NCI-H146 treated with DMSO at 0.1 percent for 48 hours (cell line): ENCODE results near the gene CHID1.

Experiments used
- DNase-seq: peaks from one replicate; lab custom pipeline; 2025; ENCODE audit not compliant: unreplicated experiment; lab: John Stamatoyannopoulos, UW

Gene CHID1

DNA sequence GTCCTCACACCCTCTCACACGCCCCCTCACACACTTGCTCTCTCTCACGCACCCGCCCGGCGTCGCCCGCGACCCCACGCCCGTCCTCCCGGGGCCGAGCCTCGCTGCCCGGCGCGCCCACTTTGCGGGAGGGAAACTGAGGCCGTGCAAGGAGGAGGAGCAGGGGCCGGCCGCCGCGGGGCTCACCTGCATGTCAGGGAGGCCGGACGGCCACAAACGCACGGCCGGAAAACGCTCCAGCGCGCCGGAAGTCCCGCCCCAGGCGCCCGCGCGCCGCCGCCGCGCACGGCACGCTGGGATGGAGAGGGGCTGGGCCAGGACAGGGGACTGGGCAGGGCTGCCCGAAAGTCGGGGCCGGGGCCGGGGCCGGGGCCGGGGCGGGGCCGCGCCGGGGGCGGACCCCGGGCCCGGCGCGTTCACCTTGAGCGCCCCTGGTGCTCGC, at the start of gene CHID1:
CHID1 (minus strand) TSS at position 222 of the 442 bp plus-strand sequence. CDS start 5,994 bp downstream, outside the sequence.
- DNase-seq, result peak; percentile 64

DNA sequence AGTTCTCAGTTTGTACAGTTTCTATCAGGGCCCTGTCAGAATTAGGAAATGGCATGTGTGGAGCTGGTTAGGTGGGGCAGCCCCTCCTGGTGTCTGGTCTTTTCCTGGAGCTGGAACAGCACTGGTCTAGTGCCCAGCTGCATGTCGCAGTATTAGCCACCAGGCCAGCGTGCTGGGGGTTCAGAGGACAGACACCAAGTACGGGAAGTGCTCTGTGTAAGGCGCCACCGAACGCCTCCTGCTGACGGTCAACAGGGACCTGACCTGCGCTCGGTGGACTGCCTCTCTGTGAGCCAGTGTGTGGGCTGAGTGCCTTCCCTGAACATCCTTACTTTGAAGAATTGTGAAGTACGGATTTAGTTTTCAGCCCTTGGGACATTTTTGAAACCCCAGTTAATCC, 49.0 kb upstream of the CHID1 start:
- DNase-seq, result no peak

DNA sequence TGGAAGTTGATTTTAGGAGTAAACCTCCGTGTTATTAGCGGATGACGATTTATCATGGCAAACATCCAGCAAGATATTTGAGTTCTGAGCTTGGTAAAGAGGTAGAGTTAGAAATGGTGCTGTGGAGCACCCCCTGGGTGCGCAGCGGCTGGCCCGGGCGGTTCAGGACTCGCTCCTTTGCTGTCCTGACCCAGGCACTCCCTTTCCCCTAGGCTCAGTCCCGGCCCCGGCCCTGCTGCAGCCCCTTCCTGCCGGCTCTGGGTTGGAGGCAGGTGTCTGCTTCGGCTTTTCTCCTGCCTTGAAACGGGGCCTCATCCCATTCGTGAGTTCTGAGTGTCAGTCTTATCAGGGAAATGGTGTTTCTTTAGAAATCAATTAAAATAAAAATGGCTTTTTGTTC, 48.4 kb upstream of the CHID1 start:
- no peak for DNase-seq

DNA sequence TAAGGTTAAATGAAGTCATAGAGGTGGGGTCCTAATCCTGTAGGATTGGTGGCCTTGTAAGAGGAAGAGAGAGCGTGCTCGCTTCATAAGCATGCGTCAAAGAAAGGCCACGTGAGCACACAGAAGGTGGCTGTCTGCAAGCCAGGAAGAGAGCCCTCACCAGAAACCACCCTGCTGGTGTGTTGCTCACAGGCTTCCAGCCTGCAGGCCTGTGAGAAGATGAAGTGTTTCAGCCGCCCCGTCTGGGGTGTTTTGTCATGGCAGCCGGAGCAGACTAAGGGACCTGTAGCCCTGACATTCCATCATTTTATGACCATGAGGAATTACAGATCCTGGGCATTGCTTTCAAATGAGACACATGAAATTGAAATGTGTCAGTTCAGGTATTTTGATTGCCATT, 47.5 kb upstream of the CHID1 start:
- no peak for DNase-seq

DNA sequence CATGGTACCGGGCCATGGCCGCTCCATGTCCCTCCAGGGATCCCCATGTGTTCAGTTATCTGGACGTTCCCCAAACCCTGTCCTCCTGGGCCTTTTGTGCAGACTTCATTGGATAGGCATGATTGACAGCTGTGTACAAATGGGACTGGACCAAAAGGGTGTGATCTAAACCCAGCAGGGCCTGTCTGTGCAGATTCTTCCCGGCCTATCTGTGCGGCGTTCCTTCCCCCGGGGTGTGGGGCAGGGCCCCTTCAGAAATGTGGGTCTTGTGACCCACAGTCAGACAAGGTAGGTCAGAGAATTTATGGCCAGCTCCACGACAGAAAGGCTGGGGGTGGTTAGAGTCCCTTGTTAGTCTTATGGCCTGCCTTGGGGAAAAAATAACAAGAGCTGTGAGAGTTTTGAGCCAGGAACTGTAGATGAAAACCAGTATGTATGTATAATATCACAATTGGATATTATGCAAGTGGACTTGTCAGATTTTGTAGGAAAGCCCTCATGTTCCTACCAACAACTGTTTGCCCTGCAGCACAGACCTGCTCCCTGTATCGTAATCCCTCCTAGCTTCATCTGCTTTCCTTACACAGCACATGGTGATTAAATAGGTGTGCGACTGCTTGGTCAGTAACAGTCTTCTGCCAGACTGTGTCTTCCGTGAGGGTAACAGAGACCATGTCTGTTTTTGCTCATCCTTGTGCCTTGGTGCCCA, 46.8 kb upstream of the CHID1 start:
- no peak for DNase-seq

DNA sequence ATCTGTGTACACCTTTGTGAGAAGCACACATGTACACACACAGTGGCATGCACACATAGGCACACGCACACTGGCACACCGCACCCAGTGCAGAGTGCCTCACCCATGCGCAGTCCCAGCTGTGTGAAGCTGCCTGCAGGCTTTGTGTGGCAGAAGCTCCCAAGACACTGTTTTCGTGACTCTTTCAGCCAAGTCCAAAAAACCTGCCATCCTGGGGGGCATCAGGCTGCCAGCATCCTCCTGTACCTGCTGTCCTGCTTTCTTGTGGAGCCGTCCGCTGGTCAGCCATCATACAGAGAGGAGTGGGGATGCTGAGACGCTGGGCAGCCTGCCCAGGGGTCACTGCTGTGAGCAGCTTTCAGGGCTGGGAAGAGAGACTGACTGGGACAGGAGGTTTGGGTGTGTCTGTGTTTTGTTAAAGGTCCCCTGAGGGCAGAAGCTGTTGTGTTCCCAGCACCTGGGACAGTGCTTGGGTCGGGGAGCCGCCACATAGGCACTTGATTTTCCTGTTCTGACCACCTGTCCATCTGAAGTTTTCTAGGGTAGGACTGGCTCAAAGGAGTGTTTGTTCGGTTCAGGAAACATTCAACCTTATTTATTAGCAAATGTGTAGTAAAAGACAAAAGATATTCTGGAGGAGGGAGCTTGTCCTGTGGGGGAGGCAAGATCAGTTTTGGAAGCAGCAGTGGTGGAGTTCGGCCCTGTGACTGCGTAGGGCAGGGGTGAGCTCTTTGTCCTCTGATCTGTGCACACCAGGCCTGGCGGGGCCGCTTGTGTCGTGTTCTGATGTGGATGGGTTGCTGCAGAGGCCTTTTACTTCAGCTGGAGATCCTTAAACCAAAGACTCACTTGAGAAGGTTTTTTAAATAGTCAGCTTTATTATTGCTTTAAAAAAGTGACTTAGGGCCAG, 44.8 kb upstream of the CHID1 start:
- no peak for DNase-seq

DNA sequence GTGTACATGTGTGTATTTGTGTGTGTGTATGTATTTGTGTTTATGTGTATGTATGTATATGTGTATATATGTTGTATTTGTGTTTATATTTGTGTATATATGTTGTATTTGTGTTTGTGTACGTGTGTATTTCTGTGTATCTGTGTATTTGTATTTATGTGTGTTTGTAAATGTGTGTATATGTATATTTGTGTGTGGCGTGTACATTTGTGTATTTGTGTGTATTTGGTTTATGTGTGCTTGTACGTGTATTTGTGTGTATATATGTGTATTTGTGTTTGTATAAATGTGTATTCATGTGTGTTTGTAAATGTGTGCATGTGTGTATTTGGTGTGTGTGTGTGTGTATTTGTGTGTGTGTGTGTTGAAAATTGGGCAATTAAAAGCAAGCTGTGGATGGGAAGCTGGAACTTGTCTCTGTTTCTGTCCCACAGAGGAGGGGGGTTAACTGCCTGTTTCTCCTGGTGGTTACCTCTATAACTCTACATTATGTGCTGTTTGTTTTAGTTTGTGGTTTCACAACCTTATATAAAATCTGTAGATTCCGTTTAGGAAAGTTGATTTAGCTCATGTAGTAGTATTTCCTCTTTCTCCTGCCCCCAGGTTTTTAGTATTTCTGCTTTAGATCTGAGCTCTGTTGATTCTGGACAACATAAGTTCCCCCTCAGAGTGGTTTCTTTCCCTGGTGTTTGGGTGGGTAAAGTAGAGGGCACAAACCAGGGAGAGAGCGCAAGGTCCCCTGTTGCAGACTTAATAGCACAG, 44.0 kb upstream of the CHID1 start:
- DNase-seq, result no peak

DNA sequence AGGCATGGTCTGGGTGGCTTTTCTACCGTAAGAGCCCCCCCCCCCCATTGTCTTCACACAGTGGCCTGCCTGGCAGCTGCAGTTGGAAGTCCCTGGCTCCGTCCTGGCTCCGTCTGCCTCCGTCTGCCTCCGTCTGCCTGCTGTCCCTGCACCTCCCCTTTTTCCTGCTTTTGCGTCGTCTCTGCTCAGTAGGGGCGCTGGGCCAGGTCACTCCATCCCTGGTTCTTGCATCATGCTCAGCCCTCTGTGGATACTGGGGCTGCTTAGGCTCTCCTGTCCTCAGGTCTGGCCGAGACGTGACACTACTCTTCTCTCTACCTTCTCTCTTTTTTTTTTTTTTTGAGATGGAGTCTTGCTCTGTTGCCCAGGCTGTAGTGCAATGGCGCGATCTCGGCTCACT, 42.9 kb upstream of the CHID1 start:
- no peak for DNase-seq

DNA sequence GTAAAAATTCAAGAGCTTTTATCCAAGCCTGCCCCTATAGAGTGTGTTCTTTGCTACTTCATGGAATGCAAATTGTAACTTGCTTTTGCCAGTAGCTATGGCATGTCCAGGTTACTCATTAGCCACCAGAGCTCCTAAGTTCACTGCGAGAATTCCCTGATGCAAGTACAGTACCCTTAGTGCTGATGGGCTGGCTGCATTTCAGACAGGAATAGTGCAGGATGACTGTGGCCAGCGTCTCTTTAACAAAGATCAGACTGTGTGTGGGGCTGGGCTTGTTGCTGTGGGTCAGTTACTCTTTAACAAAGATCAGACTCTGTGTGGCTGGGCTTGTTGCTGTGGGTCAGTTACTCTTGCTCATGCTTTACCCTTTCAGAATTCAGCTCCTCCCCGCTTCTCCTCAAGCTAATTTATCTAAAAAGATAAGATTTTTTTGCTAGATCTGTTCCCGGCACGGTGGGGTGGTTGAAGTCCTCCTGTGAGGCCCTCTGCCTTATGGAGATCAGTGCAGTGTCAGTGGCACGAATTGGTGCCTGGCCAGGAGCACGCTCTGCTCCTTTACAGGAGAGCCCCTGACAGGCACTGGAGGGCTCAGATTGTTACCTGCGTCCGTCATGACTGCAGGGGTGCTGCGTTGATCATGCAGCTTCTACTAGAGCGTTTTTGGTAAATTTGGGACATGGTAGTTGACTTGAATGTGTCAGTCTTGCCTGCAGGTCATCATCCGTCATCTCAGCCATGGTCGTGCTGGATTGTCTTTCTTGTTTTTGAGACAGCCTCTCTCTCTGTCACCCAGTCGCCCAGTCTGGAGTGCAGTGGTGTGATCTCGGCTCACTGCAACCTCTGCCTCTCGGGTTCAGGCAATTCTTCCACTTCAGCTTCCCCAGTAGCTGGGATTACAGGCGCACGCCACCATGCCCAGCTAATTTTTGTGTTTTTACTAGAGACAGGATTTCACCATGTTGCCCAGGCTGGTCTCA, 42.1 kb upstream of the CHID1 start:
- no peak for DNase-seq

DNA sequence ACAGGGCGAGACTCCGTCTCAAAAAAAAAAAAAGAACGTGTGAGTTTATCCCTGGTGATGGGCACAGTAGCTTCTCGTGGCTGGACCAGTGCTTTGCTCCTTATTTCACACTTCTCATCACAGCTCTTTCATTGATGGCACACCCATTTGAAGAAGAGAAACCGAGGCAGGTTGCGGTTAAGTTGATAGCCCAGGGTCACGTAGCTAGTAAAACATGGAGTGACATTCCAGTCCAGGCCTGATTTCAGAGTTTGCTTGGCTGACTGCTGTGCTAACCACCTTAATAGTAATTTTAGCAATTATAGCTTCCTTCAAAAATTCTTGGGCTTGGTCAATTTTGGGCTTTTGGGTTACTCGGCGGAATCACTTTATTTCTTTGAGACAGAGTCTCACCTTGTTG, 40.9 kb upstream of the CHID1 start:
- DNase-seq, result no peak

DNA sequence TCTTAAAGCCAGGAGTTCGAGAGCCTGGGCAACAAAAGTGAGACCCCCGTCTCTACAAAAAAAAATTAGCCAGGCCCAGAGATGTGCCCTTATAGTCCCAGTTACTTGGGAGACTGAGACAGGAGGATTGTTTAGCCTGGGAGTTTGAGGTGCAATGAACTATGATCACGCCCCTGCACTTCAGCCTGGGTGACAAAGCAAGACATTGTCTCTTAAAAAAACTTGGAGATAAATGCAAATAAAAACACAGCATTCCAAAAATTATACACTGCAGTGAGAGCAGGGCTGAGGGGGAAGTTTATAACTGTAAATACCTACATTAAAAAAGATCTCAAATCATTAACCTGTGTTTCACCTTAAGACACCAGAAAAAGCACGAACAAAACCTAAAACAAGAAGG, 37.1 kb upstream of the CHID1 start:
- DNase-seq, result no peak

DNA sequence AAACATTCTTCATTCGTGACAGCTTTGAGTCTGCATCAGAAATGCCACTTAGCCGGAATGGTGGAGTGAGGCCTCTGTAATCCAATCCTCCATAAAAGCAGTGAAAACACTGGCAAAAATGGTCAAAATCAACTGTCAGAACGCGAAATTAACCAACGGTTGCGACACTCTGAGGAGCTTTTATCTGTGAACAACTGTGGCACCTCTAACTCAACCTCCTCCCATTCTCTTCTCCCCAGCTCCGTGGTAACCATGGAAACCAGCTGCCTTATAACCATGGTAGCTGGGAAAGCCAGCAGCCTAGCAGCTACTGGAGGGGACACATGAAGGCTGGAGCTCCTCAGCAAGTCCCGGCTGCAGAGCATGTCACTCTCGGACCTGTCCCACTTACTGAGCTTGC, 35.4 kb upstream of the CHID1 start:
- DNase-seq, result no peak

DNA sequence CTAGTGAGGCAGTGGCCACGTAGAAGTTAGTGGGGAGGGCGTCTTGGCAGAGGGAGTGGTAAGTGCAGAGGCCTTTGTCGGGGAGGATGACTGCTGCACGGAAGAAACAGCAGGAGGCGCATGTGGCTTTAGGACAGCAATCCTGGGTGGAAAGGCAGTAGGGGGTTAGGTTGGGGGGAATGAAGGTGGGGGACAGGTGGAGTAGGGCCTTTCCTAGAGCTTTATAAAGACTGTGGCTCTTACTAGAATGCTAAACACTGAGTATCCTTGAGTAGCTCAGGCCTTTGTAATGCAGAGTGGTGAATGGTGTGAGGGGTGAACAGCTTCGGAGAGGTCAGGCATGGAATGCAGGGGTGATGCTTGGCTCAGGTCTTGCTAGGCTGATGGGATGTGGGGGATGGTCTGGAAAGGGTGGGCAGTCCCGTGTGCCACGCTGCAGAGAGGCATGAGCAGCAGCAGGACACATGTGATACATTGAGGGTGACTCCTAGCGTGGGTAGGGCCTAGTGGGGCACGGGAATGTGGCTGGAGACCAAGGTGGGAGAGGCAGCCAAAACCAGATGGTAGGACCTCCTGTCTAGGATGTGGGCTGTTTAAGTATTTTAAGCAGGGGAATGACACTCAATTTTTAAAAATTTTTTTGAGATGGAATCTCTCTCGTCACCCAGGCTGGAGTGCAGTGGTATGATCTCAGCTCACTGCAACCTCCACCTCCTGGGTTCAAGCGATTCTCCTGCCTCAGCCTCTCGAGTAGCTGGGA, 34.3 kb upstream of the CHID1 start:
- DNase-seq, result no peak

DNA sequence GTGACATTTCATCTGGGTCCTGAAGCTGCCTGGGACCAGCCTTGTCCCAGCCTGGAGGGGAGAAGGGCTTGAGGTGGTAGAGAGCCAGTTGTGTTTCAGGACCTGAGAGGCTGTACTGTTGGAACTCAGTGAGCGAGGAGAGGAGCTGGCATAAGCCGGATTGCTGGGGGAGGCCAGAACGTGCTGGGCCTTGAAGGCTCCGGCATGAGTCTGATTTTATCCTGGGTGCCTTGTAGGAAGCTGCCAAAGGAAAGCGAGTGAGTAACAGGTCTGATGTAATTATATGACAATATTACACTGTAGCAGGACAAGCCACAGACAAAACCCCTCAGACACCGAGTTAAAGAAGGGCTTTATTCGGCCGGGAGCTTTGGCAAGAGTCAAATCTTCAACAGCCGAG, 32.2 kb upstream of the CHID1 start:
- no peak for DNase-seq

DNA sequence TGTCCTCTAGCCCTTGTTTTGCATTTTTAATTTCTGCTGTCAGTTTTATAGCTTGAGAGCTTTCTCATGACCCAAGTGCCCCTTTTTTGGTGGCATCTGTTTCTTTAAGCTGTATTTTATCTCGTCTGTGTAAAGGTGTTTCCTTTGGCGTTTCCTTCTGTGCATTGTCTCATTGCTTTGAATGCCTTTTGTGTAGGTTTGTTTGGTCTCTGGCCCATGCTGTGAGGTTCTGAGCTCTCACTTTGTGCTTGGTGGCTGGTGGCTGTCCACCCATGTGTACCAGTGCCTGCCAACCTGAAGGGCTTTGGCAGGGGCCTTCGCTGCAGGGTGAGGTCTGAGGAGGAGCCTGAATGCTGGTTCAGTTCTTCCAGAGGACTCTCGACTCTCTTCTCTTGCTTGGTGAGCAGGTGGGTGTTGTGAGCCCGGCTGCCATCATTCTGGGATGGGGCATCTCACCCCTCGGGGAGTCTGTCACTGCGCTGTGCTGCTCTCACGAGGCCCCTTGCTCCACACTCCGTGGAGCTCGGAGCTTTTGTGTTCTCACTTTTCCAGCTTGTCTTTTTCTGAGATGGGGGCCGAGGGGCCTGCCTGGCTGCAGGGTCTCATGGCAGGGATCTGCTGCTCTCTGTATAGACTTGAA, 30.0 kb upstream of the CHID1 start:
- peak; percentile 76 for DNase-seq

DNA sequence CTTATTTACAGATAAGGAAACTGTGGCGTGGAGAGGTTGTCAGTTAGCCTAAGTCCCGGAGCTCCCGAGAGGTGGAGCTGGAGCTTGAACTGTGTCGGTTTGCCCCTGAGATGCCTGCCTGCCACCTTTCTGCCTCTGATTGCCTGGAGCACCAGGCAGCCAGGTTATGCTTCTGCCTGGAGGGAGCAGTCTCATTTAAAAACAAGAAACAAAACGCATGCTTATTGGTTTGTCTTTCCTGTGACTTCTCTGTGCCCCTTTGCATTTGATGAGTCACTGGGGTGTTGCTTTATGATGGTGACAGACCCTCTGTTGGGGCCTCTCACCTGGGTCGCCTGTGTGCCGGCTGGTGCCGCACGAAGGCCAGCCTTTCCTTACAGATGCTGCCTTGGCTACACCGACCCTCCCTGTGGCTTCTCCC, 27.2 kb upstream of the CHID1 start:
- no peak for DNase-seq

DNA sequence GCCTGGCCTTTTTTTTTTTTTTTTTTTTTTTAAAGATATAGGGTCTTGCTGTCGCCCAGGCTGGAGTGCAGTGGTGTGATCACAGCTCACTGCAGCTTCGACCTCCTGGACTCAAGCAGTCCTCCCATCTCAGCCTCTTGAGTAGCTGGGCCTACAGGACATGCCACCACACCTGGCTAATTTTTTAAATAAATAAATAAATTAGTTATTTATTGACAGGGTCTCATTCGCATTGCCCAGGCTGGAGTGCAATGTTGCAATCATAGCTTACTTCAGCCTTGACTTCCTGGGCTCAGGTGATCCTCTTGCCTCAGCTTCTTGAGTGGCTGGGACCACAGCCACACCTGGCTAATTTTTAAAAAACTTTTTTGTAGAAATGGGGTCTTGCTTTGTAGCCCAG, 25.6 kb upstream of the CHID1 start:
- DNase-seq, result no peak

DNA sequence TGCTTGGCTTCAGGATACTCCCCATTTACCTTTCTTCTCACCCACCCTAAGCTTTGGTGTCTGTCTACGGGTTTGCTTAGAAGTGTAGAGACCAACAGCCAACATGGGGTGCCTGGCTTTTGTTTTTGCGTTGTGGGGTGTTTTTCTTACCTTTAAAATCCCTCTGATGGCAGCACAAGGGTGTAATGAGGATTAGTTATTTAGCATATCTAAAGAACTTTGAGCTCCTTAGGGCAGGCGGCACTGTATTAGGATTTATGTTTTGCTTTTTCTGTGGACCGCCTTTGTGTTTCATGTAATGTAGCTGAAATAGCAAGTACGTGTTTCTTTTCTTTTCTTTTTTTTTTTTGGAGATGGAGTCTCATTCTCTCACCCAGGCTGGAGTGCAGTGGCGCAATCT, 23.9 kb upstream of the CHID1 start:
- no peak for DNase-seq

DNA sequence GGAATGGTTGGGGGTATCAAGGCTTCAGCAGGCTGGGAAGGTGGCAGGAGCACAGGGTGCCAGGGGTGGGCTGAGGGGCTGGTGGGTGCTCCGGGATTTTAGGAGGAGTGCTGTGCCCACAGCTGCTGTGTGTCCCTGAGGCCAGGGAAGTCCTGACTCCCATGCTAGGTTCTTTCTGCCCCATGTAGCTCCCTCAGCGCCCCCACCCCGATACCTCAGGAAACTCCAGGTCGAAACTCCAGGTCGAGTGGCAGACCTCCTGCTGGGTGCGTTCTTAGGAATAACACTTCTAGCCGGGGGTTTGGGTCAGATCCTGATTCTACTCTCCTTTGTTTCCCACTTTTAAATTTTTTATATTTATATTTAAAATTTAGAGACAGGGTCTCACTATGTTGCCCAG, 23.3 kb upstream of the CHID1 start:
- no peak for DNase-seq
